ENCODE data around the gene COL12A1.

GRCh38 chr6:75204217-75204958 lies 1.5 kb downstream of the COL12A1 start:
- TF ChIP-seq CTCF (IDR thresholded peaks at IDR 0.05) (peak; percentile 85), EZH2 (IDR thresholded peaks at IDR 0.05) (peak; percentile 19)
